Measurements from ENCODE around the gene PEX10. TPM values are rescaled to one million over a fixed set of nuclear protein-coding genes. Genes with fewer than 3 reads are reported as not detected.

PEX10 gene
- total RNA-seq, 4 donors from 2014 or later, result 27.6 to 44.7 (median 37.8) TPM

DNA sequence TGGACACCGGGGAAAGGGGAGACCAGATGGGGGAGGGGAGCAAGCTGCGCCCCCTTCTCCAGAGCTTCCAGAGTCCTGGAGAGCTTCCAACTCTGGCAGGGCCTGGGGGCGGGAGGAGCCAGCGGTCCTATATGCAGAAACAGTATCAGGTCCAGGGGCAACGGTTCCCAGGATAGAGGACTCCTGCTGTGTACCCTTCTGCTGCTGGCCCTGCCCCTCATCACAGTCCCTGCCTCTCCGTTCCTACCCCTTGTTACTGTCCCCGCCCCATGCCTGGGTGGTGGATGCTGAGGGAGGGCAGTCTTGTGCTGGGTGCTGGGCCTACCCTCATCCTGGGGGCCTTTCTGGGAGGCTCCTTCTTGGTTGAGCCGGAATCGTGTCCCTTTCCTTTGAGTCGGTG is 19.2 kb upstream of the PEX10 start:
- H3K27ac ChIP-seq, result no peak overlapping the region
- no peak for DNase-seq (ENCODE audit: low spot score in 2 of 2)
- H3K36me3 ChIP-seq, result no peaks in the 10 kb centered on the region
- H3K27me3 ChIP-seq, result peaks cover 0 to 89% of the 10 kb centered on the region in 2 donors
- H3K4me3 ChIP-seq, result no peak overlapping the region
- 52 to 57% methylated on average over 7 to 9 of the region's 10 CpGs for WGBS, 2 donors
- peaks cover 0 to 12% (median 0%) of the 10 kb centered on the region in 4 donors for H3K9me3 ChIP-seq
- no peaks in the 10 kb centered on the region for H3K4me1 ChIP-seq
- TF ChIP-seq EP300 (IDR thresholded peaks at IDR 0.05), result no peak
- TF ChIP-seq, protein P1, sequence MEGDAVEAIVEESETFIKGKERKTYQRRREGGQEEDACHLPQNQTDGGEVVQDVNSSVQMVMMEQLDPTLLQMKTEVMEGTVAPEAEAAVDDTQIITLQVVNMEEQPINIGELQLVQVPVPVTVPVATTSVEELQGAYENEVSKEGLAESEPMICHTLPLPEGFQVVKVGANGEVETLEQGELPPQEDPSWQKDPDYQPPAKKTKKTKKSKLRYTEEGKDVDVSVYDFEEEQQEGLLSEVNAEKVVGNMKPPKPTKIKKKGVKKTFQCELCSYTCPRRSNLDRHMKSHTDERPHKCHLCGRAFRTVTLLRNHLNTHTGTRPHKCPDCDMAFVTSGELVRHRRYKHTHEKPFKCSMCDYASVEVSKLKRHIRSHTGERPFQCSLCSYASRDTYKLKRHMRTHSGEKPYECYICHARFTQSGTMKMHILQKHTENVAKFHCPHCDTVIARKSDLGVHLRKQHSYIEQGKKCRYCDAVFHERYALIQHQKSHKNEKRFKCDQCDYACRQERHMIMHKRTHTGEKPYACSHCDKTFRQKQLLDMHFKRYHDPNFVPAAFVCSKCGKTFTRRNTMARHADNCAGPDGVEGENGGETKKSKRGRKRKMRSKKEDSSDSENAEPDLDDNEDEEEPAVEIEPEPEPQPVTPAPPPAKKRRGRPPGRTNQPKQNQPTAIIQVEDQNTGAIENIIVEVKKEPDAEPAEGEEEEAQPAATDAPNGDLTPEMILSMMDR (IDR thresholded peaks at IDR 0.05), result no peak
- TF ChIP-seq POLR2A (IDR thresholded peaks at IDR 0.05), result no peak

GRCh38 chr1:2431103-2431502 is 18.7 kb upstream of the PEX10 start:
- H3K4me1 ChIP-seq, result no peaks in the 10 kb centered on the region
- H3K27me3 ChIP-seq, result peaks cover 0 to 92% of the 10 kb centered on the region in 2 donors
- H3K4me3 ChIP-seq, result no peak overlapping the region
- no peak for DNase-seq (ENCODE audit: low spot score in 2 of 2)
- no peaks in the 10 kb centered on the region for H3K36me3 ChIP-seq
- WGBS, 2 donors, result 63 to 100% methylated on average over 2 to 16 of the region's 16 CpGs
- H3K9me3 ChIP-seq, result peaks cover 0 to 12% (median 0%) of the 10 kb centered on the region in 4 donors
- TF ChIP-seq, protein P1 (IDR thresholded peaks at IDR 0.05), result no peak
- TF ChIP-seq POLR2A (IDR thresholded peaks at IDR 0.05) (no peak), EP300 (IDR thresholded peaks at IDR 0.05) (no peak)
- H3K27ac ChIP-seq, result no peak overlapping the region

GRCh38 chr1:2430592-2430973 is 18.2 kb upstream of the PEX10 start:
- no peak overlapping the region for H3K27ac ChIP-seq
- H3K4me3 ChIP-seq, result no peak overlapping the region
- peaks cover 0 to 12% (median 0%) of the 10 kb centered on the region in 4 donors for H3K9me3 ChIP-seq
- DNase-seq (ENCODE audit: low spot score in 2 of 2), result no peak
- H3K4me1 ChIP-seq, result no peaks in the 10 kb centered on the region
- peaks cover 0 to 96% of the 10 kb centered on the region in 2 donors for H3K27me3 ChIP-seq
- no peaks in the 10 kb centered on the region for H3K36me3 ChIP-seq
- WGBS, 2 donors, result 70 to 72% methylated on average over 9 to 10 of the region's 10 CpGs
- TF ChIP-seq EP300 (IDR thresholded peaks at IDR 0.05) (no peak), POLR2A (IDR thresholded peaks at IDR 0.05) (no peak)
- TF ChIP-seq, protein P1 (IDR thresholded peaks at IDR 0.05), result no peak

DNA sequence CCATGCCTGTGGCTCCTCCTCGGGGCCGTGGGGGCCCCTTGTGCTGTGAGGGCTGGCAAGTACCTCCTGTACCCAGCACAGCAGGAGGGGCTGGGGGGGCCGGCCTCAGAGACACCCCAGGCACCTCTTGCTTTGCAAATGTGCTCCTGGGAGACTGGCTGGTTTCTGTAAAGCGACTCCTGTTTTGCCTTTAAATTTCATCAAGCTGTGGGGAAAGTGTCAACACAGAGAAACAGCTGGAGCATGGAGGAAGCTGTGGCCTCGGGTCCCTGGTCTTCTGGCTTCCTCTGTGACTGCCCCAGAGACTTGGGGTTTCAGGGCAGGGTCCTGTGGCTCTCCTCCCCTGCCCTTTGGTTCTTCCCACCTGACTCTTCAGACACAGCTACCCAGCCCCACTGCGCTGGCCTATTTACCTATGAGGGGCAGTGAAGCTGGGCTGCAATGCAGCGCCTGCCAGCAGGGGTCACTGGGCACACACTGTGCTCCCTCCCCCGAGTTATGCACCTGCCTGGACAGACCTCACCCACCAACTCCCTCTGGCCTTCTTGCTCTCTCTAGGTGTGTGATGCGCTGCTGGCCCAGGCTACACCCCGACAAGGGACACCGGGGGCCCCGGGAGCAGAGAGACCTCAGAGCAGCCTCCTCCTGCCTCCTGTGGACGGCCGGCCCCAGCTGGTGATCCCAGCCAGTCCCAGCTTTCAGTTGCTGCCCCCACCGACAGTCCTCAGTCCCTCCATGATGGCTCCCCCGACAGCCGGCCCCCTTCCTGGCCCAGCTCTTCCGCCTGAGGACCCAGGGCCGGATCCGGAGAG is 17.6 kb upstream of the PEX10 start:
- no peak overlapping the region for H3K4me3 ChIP-seq
- DNase-seq (ENCODE audit: low spot score in 2 of 2), result no peak
- H3K27me3 ChIP-seq, result peaks cover 0 to 91% of the 10 kb centered on the region in 2 donors
- no peaks in the 10 kb centered on the region for H3K36me3 ChIP-seq
- H3K4me1 ChIP-seq, result no peaks in the 10 kb centered on the region
- no peak overlapping the region for H3K27ac ChIP-seq
- 79 to 83% methylated on average over 17 of the region's 20 CpGs for WGBS, 2 donors
- peaks cover 0 to 12% (median 0%) of the 10 kb centered on the region in 4 donors for H3K9me3 ChIP-seq
- no peak for TF ChIP-seq EP300 (IDR thresholded peaks at IDR 0.05)
- TF ChIP-seq POLR2A (IDR thresholded peaks at IDR 0.05), result no peak
- TF ChIP-seq, protein P1 (IDR thresholded peaks at IDR 0.05), result no peak

DNA sequence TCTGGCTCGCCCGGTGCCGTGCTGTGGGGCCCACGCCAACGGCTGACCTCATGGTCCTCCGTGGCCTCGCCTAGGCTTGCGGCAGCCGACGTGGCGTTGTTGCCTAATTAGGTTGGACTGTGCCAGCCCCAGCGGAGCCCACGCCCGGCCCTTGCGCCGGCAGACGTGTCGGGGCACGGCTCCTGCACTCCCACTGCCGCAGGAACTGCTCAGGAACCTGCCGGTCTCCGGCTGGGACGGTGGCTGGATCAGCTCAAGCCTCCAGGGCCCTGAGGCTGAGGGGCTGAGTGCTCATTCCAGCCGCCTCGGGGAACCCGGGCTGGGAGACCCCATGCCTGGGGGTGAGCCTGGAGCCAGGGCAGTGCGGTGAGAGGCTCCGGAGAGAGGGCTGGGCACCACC is 16.1 kb upstream of the PEX10 start:
- H3K4me3 ChIP-seq, result no peak overlapping the region
- DNase-seq (ENCODE audit: low spot score in 2 of 2), result no peak
- H3K4me1 ChIP-seq, result no peaks in the 10 kb centered on the region
- TF ChIP-seq EP300 (IDR thresholded peaks at IDR 0.05) (no peak), POLR2A (IDR thresholded peaks at IDR 0.05) (no peak)
- TF ChIP-seq, protein P1 (IDR thresholded peaks at IDR 0.05), result no peak
- peaks cover 0 to 14% (median 0%) of the 10 kb centered on the region in 4 donors for H3K9me3 ChIP-seq
- H3K27me3 ChIP-seq, result peaks cover 0 to 85% of the 10 kb centered on the region in 2 donors
- WGBS, 2 donors, result 89 to 90% methylated on average over 23 to 28 of the region's 28 CpGs
- no peak overlapping the region for H3K27ac ChIP-seq
- H3K36me3 ChIP-seq, result no peaks in the 10 kb centered on the region
